Calu3 (cell line): ENCODE results near the gene CRYBG3. TPM values are rescaled to one million over a fixed set of nuclear protein-coding genes. Genes with fewer than 3 reads are reported as not detected.

Source experiments
- BruUV-seq: library from RNA; stranded (reverse); fragments of 400-500 nt; replicated peaks from 2 replicates; lab custom pipeline; 2021; lab: Mats Ljungman, UMichigan
- CTCF ChIA-PET: fragments of 300-600 bp; sonication (Branson Sonifier 250); formaldehyde crosslinking; loops from one replicate; lab custom pipeline; 2022; ENCODE audit warnings: antibody characterized with exemption; lab: Charles Lee
- DNase-seq: peaks from one replicate; pipeline ENCODE4 v3.0.0; 2022
- H3K27ac Mint-ChIP-seq: one replicate; pipeline ENCODE4 v1.8.0; 2022; ENCODE audit warnings: mixed read lengths; ENCODE audit not compliant: unreplicated experiment
- H3K27me3 Mint-ChIP-seq: one replicate; pipeline ENCODE4 v1.8.0; 2022; ENCODE audit warnings: mixed read lengths; ENCODE audit not compliant: unreplicated experiment
- H3K36me3 Mint-ChIP-seq: one replicate; pipeline ENCODE4 v1.8.0; 2022; ENCODE audit warnings: mild to moderate bottlenecking, moderate library complexity, mixed read lengths; ENCODE audit not compliant: insufficient read depth, unreplicated experiment
- H3K4me1 Mint-ChIP-seq: one replicate; pipeline ENCODE4 v1.8.0; 2022; ENCODE audit warnings: mild to moderate bottlenecking, low read depth, mixed read lengths; ENCODE audit not compliant: unreplicated experiment
- H3K4me3 Mint-ChIP-seq: one replicate; pipeline ENCODE4 v1.8.0; 2022; ENCODE audit warnings: mild to moderate bottlenecking, low read depth, moderate library complexity, mixed read lengths; ENCODE audit not compliant: unreplicated experiment
- H3K9me3 Mint-ChIP-seq: one replicate; pipeline ENCODE4 v1.8.0; 2022; ENCODE audit warnings: low read depth, mixed read lengths; ENCODE audit not compliant: unreplicated experiment
- CTCF ChIP-seq: fragments of 200-600 bp; IDR thresholded peaks from one replicate; pipeline ENCODE4 v1.8.0; 2022; ENCODE audit warnings: antibody characterized with exemption; ENCODE audit not compliant: unreplicated experiment
- intact Hi-C: fragments of 100-400 bp; cut with micrococcal nuclease; formaldehyde crosslinking; loops from one replicate; pipeline ENCODE4 v1.10.0; 2022; ENCODE audit not compliant: unreplicated experiment
- total RNA-seq: library from RNA; stranded (reverse); gene quantifications from 2 replicates; pipeline ENCODE4 v1.2.3, GENCODE V29; 2022

CRYBG3 gene
- total RNA-seq, 1 experiment from 2014 or later = 10.3 TPM

GRCh38 chr3:97816811-97817210 lies 5.0 kb upstream of the CRYBG3 start:
- no peak overlapping the region for H3K4me3 Mint-ChIP-seq
- H3K27ac Mint-ChIP-seq = no peak overlapping the region
- BruUV-seq = no TSS peak
- intact Hi-C loops = no loop called here
- H3K4me1 Mint-ChIP-seq = no peaks in the 10 kb centered on the region
- no peaks in the 10 kb centered on the region for H3K27me3 Mint-ChIP-seq
- TF ChIP-seq CTCF = no peak
- peaks cover 7% of the 10 kb centered on the region for H3K36me3 Mint-ChIP-seq
- CTCF ChIA-PET = no interaction called here
- H3K9me3 Mint-ChIP-seq = no peaks in the 10 kb centered on the region
- DNase-seq = no peak

GRCh38 chr3:97817965-97818364 lies 3.8 kb upstream of the CRYBG3 start:
- no peak overlapping the region for H3K27ac Mint-ChIP-seq
- H3K4me1 Mint-ChIP-seq = peaks cover 2% of the 10 kb centered on the region
- no peak overlapping the region for H3K4me3 Mint-ChIP-seq
- no peaks in the 10 kb centered on the region for H3K9me3 Mint-ChIP-seq
- peaks cover 19% of the 10 kb centered on the region for H3K36me3 Mint-ChIP-seq
- intact Hi-C loops = no loop called here
- H3K27me3 Mint-ChIP-seq = no peaks in the 10 kb centered on the region
- BruUV-seq = no TSS peak
- TF ChIP-seq CTCF = no peak
- CTCF ChIA-PET = no interaction called here
- DNase-seq = no peak

GRCh38 chr3:97820780-97821179 lies 1.0 kb upstream of the CRYBG3 start:
- peak overlapping the region; percentile 82 for H3K4me3 Mint-ChIP-seq
- BruUV-seq = no TSS peak
- DNase-seq = no peak
- intact Hi-C loops = loop anchor here (5.0 kb wide), 2 partner anchors 62 to 122 kb away; no protein-coding TSS in a partner anchor
- H3K9me3 Mint-ChIP-seq = no peaks in the 10 kb centered on the region
- no peak for TF ChIP-seq CTCF
- no peak overlapping the region for H3K27ac Mint-ChIP-seq
- peaks cover 26% of the 10 kb centered on the region for H3K4me1 Mint-ChIP-seq
- no peaks in the 10 kb centered on the region for H3K27me3 Mint-ChIP-seq
- H3K36me3 Mint-ChIP-seq = peaks cover 25% of the 10 kb centered on the region
- CTCF ChIA-PET = interaction anchor here (0.9 kb wide), 1 partner anchor 121 kb away, joined by 3 read pairs; no protein-coding TSS in a partner anchor

GRCh38 chr3:97821287-97821773 lies 481 bp upstream of the CRYBG3 start:
- peaks cover 25% of the 10 kb centered on the region for H3K36me3 Mint-ChIP-seq
- TF ChIP-seq CTCF = no peak
- H3K9me3 Mint-ChIP-seq = no peaks in the 10 kb centered on the region
- CTCF ChIA-PET = interaction anchor here (0.6 to 0.9 kb wide), 2 partner anchors 121 to 143 kb away, joined by 3 read pairs; no protein-coding TSS in a partner anchor
- H3K27ac Mint-ChIP-seq = no peak overlapping the region
- intact Hi-C loops = loop anchor here (5.0 kb wide), 2 partner anchors 61 to 121 kb away; no protein-coding TSS in a partner anchor
- DNase-seq = peak; percentile 46
- H3K4me1 Mint-ChIP-seq = peaks cover 26% of the 10 kb centered on the region
- no peaks in the 10 kb centered on the region for H3K27me3 Mint-ChIP-seq
- peak overlapping the region; percentile 82 for H3K4me3 Mint-ChIP-seq
- no TSS peak for BruUV-seq
